Lung microvascular endothelial cell (primary cell): Measurements from ENCODE around the gene NARF. TPM values are rescaled to one million over a fixed set of nuclear protein-coding genes. Genes with fewer than 3 reads are reported as not detected.

Experiments
- DNase-seq, 2 donors: peaks; one replicate each; pipeline versions ENCODE4 v3.0.0 to v3.0.0-alpha.2; 2010; ENCODE audit warnings: low read depth in 2 of 2
- total RNA-seq: library from RNA; depleted of rRNA; stranded (reverse); fragments of >200 nt; gene quantifications from 2 replicates; pipeline ENCODE4 v1.2.1, GENCODE V29; 2014

Gene NARF
- total RNA-seq, 1 donor from 2014 or later = 96.2 TPM

DNA sequence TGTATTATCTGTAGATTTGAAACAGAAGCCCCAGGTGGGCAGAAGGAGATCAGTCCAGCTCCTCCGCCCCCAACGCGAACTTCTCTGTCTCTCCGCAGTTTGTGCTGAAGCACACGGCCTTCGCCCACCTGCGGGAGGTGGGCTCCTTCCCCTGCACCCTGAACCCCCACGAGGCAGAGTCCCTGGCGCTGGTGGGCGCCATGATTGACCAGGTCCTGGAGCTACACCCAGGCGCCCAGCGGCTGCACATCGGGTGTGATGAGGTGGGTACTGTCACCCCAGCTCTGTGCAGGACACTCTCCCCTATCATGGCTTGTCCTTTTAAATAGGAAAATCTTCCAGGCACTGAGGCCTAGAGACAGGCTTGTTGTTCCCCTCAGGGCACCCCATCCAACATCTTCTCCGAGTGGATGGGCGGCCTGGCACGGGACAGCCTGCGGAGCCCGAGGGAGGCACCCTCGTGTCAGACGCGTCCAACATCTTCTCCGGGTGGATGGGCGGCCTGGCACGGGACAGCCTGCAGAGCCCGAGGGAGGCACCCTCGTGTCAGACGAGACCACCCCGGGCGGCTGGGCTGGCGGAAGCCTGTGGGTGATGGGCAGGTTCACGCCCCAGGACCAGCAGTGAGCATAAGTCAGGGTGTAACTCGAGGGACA is 24.9 kb upstream of the NARF start:
- DNase-seq = no peak

DNA sequence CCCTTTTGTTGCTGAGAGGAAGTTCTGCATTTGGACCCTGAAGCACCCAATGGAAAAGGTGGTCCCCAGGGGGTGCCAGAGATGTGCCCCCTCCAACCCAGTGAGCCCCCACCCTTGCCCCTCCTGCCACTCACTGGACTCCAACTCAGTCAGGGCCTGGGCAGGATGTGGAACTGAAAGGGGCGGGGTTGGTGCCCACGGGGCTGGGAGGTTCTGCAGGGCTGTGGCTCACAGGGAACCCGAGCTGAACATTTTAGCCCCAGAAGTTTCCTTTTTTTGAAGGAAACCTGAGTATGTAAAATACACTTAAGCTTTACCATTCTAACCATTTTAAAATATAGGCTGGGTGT is 24.4 kb upstream of the NARF start:
- DNase-seq = no peak

DNA sequence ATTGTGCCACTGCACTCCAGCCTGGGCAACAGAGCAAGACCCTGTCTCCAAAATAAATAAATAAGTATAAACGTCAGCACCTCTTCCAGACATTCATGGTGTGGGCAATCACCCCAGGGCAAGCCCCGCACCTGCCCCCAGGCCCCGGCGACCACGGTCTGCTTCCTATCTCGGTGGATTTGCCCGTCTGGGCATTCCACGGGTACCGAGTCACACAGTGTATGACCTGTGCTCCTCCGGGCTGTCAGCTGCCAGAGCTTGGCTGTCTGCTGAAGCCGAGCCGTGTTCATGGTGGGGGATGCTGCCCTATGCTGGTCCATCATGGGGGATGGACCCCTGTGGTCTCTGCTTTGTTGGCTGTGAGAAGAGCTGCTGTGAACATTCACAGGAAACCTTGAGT is 23.4 kb upstream of the NARF start:
- DNase-seq = no peak

DNA sequence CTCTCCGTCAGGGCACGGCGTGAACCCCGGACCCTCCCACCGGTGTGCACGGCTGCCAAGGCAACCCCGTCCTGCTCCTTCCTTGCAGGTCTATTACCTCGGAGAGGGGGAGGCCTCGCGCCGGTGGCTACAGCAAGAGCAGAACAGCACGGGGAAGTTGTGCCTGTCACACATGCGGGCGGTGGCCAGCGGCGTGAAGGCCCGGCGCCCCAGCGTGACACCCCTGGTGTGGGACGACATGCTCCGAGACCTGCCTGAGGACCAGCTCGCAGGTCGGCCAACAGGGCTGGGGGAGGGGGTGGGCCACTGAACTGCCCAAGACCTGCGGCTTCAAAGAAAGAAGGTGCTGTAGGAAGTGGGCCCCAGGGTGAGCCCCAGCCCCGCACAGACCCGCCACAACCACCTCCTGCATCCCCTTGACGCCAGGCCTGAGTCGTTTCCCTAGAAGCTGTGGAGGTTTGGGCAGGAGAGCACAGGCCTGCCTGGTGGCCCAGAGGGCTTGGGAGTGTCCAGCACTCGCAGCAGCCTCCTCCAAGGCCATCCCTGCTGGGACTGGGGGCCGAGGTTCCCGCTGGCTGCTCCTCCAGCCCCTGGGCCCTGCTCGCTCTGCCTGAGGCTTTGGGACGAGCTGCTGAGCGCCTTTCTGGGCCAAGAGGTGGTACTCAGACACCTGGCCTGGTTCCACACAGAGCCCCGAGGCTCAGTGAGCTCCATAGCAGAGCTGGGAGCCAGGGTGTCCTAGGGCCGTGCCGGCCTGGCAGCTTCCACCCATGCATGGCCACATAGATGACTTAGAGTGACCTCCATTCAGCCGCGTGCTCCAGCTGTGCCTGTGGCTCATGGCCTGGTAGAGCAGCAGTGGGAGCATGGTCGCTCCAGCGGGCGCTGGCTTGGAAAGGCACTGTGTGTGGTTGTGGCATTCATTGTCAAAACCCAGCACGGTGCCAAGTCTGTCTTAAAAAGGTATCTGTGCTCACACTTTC is 22.6 kb upstream of the NARF start:
- no peak for DNase-seq

DNA sequence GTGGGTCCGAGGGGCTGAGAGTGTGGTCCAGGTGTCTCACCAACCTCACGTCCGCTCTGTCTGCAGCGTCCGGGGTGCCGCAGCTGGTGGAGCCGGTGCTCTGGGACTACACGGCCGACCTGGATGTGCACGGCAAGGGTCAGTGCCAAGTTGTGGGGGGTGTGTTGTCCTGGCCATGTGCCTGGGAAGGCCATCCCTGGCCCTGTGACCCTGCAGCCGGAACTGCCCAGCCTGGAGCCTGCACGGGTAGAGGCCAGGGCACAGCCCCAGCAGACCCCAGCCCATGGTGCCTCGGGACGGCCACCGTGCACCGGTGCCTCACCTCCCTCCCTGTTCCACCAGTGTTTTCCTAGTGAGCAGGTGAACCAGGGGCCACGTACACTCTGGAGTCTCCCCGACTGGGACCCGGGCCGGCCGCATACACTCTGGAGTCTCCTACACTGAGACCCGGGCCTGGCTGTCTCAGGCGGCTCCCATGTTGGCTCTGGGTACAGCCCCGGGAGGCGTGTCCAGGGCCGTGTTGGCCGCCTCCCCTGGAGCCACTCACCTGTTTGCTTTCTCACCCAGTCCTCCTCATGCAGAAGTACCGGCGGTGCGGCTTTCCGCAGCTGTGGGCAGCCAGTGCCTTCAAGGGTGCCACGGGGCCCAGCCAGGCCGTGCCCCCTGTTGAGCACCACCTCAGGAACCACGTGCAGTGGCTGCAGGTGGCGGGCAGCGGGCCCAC is 21.8 kb upstream of the NARF start:
- no peak for DNase-seq

DNA sequence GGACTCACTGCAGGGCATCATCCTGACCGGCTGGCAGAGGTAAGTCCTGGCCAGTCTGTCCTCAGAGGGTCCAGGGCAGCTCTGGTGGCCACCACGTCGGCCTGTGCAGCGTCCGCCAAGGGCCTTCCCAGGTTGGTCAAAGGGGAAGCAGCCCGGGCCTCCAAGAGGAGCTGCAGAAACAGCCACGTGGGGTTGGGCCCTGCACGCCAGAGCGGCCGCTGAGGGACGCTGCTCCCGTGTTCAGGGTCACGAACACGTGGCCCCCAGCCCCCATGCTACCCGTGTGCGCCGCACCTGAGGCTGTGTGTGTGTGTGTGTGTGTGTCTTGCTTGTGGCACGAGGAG is 21.2 kb upstream of the NARF start:
- DNase-seq = no peak

DNA sequence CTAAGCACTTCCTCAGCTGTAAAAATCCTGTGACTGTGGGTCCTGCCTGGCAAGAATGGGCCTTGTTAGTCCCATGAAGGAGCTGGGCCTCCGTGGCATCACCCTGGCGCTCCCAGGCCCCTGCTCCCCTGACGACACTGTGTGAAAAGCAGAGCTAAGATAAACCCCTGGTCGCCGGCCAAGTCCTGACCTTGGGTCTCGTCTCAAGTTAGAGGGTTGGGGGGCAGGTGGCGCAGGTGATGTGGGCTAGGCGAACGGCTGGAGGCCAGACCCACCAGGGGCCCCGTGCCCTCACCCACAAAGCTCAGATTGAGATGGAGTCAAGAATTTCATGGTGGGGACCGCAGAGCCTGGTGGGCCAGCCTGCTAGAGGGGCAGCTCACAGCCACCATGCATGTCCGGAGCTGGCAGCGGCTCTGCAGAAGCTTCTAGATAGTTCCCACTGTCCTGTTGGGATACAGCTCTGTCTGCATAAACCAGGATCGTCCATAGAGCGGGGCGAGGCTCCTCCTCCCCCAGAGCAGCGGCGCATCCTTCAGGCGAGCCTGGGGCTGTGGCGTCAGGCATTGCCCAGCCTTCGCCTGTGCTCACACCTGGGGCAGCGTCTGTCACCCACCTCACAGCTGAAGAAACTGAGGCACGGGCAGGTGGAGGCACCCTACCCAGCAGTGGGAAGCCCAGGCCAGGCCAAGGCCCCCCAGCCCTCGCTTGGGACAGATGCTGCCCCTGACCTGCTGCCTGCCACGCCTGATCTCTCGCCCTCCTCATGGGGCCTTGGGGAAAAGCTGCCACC is 19.9 kb upstream of the NARF start:
- DNase-seq = no peak

DNA sequence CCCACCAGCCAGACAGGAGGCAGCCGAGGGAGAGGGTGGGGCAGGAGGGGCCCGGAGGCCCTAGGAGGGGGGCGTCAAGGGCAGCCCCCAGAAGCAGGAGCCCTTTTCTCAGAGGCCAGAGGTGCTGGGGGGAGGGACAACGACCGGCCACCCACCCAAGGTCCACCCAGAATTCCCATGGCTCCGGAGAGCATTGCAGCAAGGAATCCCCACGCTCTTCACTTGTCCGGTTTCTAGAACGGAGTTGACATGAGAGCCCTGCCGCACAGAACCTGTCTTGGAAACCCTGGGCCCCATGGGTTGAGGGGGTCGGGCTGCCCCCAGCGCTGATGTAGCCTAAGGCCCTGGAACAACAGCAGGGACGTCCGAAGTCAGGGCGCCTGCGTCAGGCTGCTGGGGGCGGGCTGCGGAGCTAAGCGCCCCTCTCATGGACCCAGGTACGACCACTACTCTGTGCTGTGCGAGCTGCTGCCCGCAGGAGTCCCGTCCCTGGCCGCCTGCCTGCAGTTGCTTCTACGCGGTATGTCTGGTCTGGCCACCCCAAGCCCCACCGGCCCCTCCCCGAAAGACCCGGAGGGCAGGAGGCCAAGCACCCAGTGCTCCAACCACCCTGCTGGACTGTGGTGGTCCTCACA is 19.2 kb upstream of the NARF start:
- DNase-seq = no peak

DNA sequence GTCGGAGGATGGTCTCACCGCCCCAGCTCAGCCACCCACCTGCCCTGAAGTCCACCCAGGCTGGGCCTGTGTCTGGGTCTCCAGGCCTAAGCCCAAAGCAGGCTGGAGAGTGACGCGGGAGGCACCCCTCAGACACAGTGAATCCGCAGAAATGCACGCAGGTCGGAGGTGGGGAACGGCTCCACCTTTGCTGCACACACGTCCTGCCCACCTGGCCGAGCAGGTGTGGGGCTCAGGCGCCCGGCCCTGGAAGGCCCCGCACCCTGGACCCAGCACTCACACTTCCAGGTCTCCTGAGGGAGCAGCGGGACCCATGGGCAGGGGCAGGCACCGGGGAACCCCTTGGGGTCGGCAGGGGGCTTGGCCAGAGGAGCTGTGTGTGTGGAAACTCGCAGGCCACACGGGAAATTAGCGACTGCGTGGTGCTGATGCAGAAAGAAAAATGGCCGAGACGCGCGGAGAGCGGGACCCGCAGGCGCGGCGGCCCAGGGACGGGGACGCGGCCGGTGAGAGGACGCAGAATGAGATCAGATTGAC is 18.6 kb upstream of the NARF start:
- DNase-seq = no peak

DNA sequence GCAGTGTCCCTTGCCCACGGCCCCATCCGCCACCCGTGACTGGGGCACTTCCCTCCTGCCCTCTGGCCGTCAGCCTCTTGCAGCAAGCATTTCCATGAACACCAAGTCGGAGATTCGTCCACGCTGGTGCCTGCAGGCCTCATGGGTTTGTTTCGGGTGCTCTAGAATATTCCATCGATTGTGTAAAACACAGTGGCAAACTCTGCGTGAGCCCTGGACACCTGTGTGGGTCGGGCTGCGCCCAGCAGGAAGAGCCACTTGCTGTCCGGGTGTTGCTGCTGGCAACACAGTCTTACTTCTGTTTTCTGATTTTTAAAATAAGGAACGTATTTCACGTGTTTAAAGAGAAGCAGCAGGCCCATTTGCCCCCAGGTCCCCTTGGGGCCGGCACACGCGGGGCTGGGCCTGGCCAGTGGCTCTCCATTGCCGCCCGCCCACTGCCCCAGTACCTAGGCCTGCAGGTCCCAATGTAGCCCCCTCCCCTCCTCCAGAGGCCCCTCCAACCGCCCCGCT is 18.0 kb upstream of the NARF start:
- no peak for DNase-seq

DNA sequence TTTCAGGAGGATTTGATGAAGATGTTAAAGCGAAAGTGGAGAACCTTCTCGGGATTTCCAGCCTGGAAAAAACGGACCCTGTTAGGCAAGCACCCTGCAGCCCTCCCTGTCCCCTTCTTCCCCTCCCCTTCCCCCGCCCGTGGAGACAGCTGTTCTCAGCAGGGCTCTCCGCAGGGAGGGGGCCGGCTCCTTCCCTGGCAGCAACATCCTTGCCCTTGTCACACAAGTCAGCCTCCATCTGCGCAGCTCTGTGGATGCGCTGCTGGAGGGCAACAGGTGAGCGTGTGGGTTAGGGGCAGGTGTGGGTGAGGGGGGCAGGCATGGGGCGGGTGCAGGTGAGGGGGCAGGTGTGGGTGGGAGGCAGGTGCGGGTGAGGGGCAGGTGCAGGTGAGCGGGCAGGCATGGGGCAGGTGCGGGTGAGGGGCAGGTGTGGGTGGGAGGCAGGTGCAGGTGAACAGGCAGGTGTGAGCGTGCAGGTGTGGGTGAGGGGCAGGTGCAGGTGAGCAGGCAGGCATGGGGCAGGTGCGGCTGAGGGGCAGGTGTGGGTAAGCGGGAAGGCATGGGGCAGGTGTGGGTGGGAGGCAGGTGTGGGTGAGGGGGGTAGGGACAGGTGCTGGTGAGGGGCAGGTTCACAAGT is 17.4 kb upstream of the NARF start:
- DNase-seq = no peak

DNA sequence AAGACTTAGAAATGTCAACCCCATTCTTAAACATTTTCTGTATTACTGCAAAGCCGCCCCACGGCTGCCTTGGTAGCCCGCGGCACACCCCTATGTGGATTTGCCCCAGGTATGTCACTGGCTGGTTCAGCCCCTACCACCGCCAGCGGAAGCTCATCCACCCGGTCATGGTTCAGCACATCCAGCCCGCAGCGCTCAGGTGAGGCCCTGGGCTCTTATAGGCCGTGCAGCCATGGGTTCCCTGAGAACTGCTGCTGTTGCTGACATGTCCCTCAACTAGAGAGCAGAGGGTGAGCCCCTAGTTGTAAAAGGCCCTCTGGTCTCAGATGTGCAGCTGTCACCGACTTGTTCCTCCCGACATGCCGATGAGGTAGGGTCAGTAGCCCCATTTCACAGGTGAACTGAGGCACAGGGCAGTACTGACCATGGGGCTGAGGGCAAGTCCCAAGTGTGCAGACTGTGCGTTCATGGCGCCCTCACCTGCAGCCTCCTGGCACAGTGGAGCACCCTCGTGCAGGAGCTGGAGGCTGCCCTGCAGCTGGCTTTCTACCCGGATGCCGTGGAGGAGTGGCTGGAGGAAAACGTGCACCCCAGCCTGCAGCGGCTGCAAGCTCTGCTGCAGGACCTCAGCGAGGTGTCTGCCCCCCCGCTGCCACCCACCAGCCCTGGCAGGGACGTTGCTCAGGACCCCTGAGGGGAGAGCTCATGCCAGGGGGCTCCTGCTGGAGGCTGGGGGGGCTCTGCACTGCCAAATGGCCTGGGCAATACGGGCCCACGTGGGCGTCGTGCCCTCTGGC is 16.7 kb upstream of the NARF start:
- no peak for DNase-seq

DNA sequence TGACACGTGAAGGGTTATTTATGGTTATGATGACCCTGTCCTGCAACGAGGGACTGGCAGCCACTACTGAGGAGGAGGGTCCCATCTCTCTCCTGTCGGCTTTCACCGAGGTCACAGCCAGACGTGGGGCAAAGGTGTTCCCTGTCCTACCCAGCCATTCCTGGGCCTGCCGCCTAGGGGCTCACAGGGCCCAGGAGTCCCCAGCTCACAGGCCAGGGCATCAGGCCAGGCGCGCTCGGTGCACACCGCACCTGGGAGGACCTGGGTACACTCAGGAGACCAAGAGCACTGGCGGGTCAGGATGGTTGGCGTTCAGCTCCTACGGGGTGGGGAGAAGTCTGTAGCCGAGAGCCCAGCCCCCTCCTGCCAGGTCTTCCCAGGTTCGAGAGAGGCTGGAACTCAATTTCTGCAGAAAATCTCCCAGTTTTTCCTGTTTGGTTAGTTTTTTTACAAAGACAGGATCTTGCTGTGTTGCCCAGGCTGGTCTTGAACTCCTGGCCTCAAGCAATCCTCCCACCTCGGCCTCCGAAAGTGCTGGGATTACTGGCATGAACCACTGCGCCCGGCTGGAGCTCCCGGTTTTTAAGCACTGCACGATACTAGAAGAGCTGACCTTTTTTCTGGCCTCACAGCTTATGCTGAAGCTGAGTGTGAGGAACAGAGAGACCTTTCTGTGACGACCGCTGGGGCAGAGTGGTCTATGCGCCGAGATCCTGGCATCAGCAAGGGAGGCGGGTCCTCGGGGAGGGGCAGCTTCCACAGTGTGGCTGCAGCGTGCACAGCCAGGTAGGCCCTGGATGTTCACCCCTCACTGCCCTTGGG is 15.7 kb upstream of the NARF start:
- no peak for DNase-seq

DNA sequence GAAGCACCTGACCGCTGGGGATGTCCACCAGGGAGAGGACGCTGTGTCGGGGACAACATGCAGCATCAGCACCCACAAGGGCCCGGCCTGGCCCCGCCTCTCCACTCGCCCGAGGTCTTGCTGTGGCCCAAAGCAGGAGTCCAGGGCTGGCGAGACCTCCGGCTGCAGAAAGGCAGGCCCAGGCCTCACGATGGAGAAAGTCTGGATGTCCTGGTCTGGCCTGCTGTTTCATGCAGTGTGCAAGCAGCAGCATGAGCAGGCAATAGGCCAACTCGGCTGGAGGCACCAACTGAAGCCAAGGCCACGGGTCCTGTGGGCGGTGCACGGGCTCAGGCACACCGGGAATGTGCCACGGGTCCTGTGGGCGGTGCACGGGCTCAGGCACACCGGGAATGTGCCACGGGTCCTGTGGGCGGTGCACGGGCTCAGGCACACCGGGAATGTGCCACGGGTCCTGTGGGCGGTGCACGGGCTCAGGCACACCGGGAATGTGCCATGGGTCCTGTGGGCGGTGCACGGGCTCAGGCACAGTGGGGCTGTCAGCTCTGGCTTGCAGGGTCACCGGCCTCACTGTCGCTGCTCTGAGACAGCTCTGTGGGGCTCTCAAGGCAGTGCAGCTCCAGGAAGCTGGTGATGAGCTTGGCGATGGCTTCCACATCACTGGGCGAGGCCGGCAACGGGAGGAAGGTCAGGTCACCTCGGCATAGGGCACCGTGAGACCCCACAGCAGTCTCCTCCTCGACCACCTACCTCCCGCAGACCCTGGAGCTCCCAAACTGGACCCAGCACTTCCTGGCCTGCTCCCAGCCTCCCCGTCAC is 14.9 kb upstream of the NARF start:
- DNase-seq = no peak

DNA sequence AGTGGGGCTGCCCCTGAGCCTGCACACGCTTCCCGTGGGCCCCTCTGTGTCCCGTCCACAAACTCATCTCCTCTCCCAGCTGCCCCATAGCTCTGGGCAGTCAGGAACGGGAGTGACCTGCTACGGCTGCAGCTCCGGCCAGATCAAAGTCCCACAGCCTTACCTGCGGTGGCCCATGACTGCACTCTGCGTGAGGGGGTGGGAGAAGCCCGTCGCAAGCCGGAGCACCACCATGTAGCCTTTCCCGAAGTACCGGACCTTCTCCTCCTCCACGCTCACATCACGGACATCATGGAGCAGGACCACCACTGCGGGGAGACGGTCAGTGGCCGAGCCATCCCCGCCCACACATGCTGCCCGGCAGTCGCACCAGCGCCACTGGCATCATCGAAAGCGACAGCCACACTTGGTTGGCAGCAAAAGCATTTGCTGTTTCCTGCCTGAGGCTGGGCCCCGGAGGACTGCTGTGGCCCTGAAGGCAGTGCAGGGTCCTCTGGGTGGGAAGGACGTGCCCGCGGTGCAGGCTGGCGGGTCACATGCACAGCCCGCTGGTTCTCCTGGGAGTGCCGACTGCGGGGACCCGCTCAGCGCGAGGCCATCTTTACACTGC is 14.2 kb upstream of the NARF start:
- DNase-seq = no peak

DNA sequence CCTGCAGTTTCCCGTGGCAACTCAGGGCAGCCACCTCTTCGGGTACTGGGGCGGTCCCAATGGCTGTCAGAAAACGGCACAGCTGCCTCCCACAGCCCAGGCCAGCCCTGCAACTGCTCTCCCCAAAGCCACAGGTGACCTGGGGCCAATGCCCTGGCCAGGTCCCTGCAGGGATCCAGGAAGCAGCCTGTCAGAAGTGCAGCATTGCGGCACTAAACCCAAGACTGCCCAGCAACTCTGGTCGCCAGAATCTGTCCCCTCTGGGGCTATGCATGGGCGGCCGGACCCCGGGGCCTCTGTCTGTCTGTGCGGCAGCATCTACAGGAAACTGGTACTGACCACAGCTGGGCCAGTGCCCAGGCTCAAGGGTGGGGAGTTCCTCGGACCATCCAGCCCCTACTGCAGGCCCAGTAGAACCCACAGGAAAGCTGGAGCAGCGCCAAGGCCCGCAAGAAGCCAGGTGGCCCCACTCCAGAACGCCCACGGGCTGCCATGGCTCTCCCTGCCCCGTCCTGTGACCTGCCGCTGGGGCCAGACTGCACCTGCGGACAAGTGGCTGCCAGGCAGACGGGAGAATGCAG is 13.5 kb upstream of the NARF start:
- DNase-seq = peak; percentile 25 to 44

DNA sequence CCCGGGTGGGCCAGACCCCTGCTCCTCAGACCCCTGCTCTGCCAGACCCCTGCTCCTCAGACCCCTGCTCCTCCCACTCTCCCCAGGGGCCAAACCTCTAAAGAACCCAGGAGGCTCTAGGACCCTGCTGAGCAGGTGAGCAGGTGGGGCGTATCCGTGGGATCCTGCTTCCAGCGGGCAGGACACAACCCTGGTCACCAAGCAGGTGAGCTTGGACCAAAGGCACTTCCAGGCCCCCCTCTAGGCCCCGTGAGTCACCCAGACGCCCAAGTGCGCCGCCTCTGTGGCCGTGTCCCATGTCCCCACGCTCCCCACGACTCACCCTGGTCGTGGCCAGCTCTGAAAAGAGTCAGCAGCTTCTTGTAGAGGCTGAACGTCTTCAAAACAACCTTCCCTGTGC is 13.0 kb upstream of the NARF start:
- DNase-seq = no peak
